Measurements from ENCODE around the gene ALDH3A2. TPM values are rescaled to one million over a fixed set of nuclear protein-coding genes. Genes with fewer than 3 reads are reported as not detected.

ALDH3A2 gene
- total RNA-seq, 4 donors from 2014 or later = 92.1 to 143 (median 111) TPM

- no peak for TF ChIP-seq CTCF (IDR thresholded peaks at IDR 0.05)
- DNase-seq (ENCODE audit: low spot score) = no peak
- ATAC-seq (ENCODE audit: low FRiP score) = no peak
Observed at GRCh38 chr17:19703106-19703827, 54.7 kb downstream of the ALDH3A2 start.

- DNase-seq (ENCODE audit: low spot score) (no peak), ATAC-seq (ENCODE audit: low FRiP score) (peak; percentile 75)
- no peak for TF ChIP-seq CTCF (IDR thresholded peaks at IDR 0.05)
Observed at GRCh38 chr17:19703828-19704613, 55.5 kb downstream of the ALDH3A2 start.

- ATAC-seq (ENCODE audit: low FRiP score) = no peak
Observed at GRCh38 chr17:19705201-19705600, 56.6 kb downstream of the ALDH3A2 start.

GRCh38 chr17:19705771-19706770 lies 57.5 kb downstream of the ALDH3A2 start:
- no peak for TF ChIP-seq CTCF (IDR thresholded peaks at IDR 0.05)
- no peak for DNase-seq (ENCODE audit: low spot score)
- ATAC-seq (ENCODE audit: low FRiP score) = no peak

More at GRCh38 chr17:19705201-19705600, 56.6 kb downstream of the ALDH3A2 start:
- TF ChIP-seq CTCF (IDR thresholded peaks at IDR 0.05) = no peak
- no peak for DNase-seq (ENCODE audit: low spot score)

GRCh38 chr17:19706791-19707727 lies 58.5 kb downstream of the ALDH3A2 start:
- ATAC-seq (ENCODE audit: low FRiP score) (no peak), DNase-seq (ENCODE audit: low spot score) (no peak)
- no peak for TF ChIP-seq CTCF (IDR thresholded peaks at IDR 0.05)
